GM23338 (cell line): ENCODE measurements around the gene SH3BP2. TPM values are rescaled to one million over a fixed set of nuclear protein-coding genes. Genes with fewer than 3 reads are reported as not detected.
A peak's percentile ranks its signal among the peaks of the same experiment; 100 is the strongest.

Experiments
- ATAC-seq: fragments of 200-7000 bp; cut with Tn5 transposase; 3 replicates; pipeline ENCODE4 v1.9.1; 2020
- DNase-seq: peaks from one replicate; pipeline ENCODE4 v3.0.0-alpha.2; 2015; ENCODE audit warnings: low spot score
- H2AFZ ChIP-seq: fragments of 200-600 bp; sonication (generic); 2 replicates; pipeline ENCODE4 v1.8.0; 2016; ENCODE audit warnings: antibody characterized with exemption, mild to moderate bottlenecking, moderate library complexity
- H3F3A ChIP-seq: fragments of 200-600 bp; sonication (generic); replicated peaks from 2 replicates; pipeline ENCODE4 v1.8.0; 2017; ENCODE audit warnings: antibody characterized with exemption, mixed run types, low read depth
- H3K27ac ChIP-seq: fragments of 200-600 bp; sonication (generic); 2 replicates; pipeline ENCODE4 v1.6.1; 2016; ENCODE audit warnings: low read depth
- H3K27me3 ChIP-seq: fragments of 200-600 bp; sonication (generic); 2 replicates; pipeline ENCODE4 v1.8.0; 2016; ENCODE audit warnings: mild to moderate bottlenecking, mixed run types, moderate library complexity; ENCODE audit not compliant: insufficient read depth
- H3K36me3 ChIP-seq: fragments of 200-600 bp; sonication (generic); 2 replicates; pipeline ENCODE4 v1.8.0; 2016; ENCODE audit warnings: mild to moderate bottlenecking; ENCODE audit not compliant: insufficient read depth
- H3K4me1 ChIP-seq: fragments of 200-600 bp; sonication (generic); 2 replicates; pipeline ENCODE4 v1.8.0; 2016; ENCODE audit warnings: mild to moderate bottlenecking, moderate library complexity; ENCODE audit not compliant: insufficient read depth
- H3K4me2 ChIP-seq: fragments of 200-600 bp; sonication (generic); 2 replicates; pipeline ENCODE4 v1.7.1; 2017; ENCODE audit warnings: mixed run types
- H3K4me3 ChIP-seq: fragments of 200-600 bp; sonication (generic); 2 replicates; pipeline ENCODE4 v1.6.1; 2016; ENCODE audit warnings: mixed run types
- H3K79me2 ChIP-seq: fragments of 200-600 bp; sonication (generic); replicated peaks from 2 replicates; pipeline ENCODE4 v1.8.0; 2017; ENCODE audit warnings: mild to moderate bottlenecking; ENCODE audit not compliant: insufficient read depth
- H3K9me2 ChIP-seq: fragments of 200-600 bp; sonication (generic); 2 replicates; pipeline ENCODE4 v1.8.0; 2017; ENCODE audit not compliant: insufficient read depth
- H4K20me1 ChIP-seq: fragments of 200-600 bp; sonication (generic); replicated peaks from 2 replicates; pipeline ENCODE4 v1.8.0; 2017; ENCODE audit warnings: mild to moderate bottlenecking; ENCODE audit not compliant: insufficient read depth
- H3K27ac Mint-ChIP-seq: 2 replicates; pipeline ENCODE4 v1.8.0; 2020; ENCODE audit warnings: inconsistent platforms, mild to moderate bottlenecking, moderate library complexity, mixed read lengths
- H3K27me3 Mint-ChIP-seq: 3 replicates; pipeline ENCODE4 v1.8.0; 2022; ENCODE audit warnings: low read depth, mild to moderate bottlenecking, moderate library complexity, mixed read lengths, inconsistent platforms; ENCODE audit not compliant: insufficient read depth, poor library complexity
- H3K36me3 Mint-ChIP-seq: 3 replicates; pipeline ENCODE4 v1.8.0; 2021; ENCODE audit warnings: low read depth, mild to moderate bottlenecking, inconsistent platforms, moderate library complexity, mixed read lengths
- H3K4me1 Mint-ChIP-seq: 3 replicates; pipeline ENCODE4 v1.8.0; 2020; ENCODE audit warnings: mild to moderate bottlenecking, inconsistent platforms, mixed read lengths
- H3K4me3 Mint-ChIP-seq: 3 replicates; pipeline ENCODE4 v1.8.0; 2021; ENCODE audit warnings: moderate library complexity, mild to moderate bottlenecking, inconsistent platforms, mixed read lengths
- H3K9me3 Mint-ChIP-seq: 3 replicates; pipeline ENCODE4 v1.8.0; 2020; ENCODE audit warnings: moderate library complexity, mild to moderate bottlenecking, inconsistent platforms, mixed read lengths
- CTCF ChIP-seq, 2 experiments: fragments of 200-600 bp in 1 of 2; sonication (generic) in 1 of 2; conservative IDR thresholded peaks; 2 replicates each; pipeline versions ENCODE4 v1.5.1 to v1.6.1; 2016 to 2017; ENCODE audit warnings: antibody characterized with exemption in 2 of 2, low read depth in 2 of 2, mild to moderate bottlenecking in 2 of 2, moderate library complexity in 1 of 2
- ETS1 ChIP-seq: IDR thresholded peaks from 2 replicates; pipeline ENCODE4 v1.6.1; 2016; ENCODE audit warnings: antibody characterized with exemption
- NANOG ChIP-seq: IDR thresholded peaks from 2 replicates; pipeline ENCODE4 v1.6.1; 2016; ENCODE audit warnings: antibody characterized with exemption, borderline replicate concordance
- POLR2AphosphoS5 ChIP-seq: IDR thresholded peaks from 2 replicates; pipeline ENCODE4 v1.6.1; 2016; ENCODE audit warnings: antibody characterized with exemption, low read depth
- REST ChIP-seq: IDR thresholded peaks from one replicate; pipeline ENCODE4 v1.6.1; 2018; ENCODE audit warnings: antibody characterized with exemption; ENCODE audit not compliant: unreplicated experiment
- ZNF114 ChIP-seq: fragments of 250-450 bp; sonication (Bioruptor Pico); IDR thresholded peaks from 2 replicates; pipeline ENCODE4 v1.5.0; 2020; ENCODE audit warnings: mild to moderate bottlenecking, moderate library complexity
- ZNF331 ChIP-seq: fragments of 250-450 bp; sonication (Bioruptor Pico); IDR thresholded peaks from 2 replicates; pipeline ENCODE4 v1.5.0; 2020; ENCODE audit warnings: low read depth, mild to moderate bottlenecking, moderate library complexity
- ZNF462 ChIP-seq: fragments of 250-450 bp; sonication (Bioruptor Pico); IDR thresholded peaks from 2 replicates; pipeline ENCODE4 v1.5.0; 2020; ENCODE audit warnings: mild to moderate bottlenecking, moderate library complexity
- polyA plus RNA-seq: library from polyadenylated mRNA; unstranded; fragments of >200 nt; fragmentation: Nextera tagmentation; extraction: Ambion mirVana; gene quantifications from 2 replicates; pipeline ENCODE4 v1.2.1, GENCODE V29; 2016
- total RNA-seq: library from RNA; depleted of rRNA; stranded (reverse); fragments of >200 nt; shearing (Covaris generic); gene quantifications from 2 replicates; pipeline ENCODE4 v1.2.3, GENCODE V29; 2014

The SH3BP2 gene
- total and polyA plus RNA-seq, 2 experiments from 2014 or later: 15.2 to 43.9 TPM

- no peak for TF ChIP-seq ZNF114 (CRISPR knock-in tag)
- no peak for TF ChIP-seq CTCF (conservative IDR thresholded peaks at IDR 0.05; ENCODE audit: low read depth in 2 of 2)
- no peaks in the 10 kb centered on the region for H3K27me3 Mint-ChIP-seq
- peak overlapping the region; percentile 30 for H3K27ac Mint-ChIP-seq
- no peak overlapping the region for H3K4me3 Mint-ChIP-seq
- H3K79me2 ChIP-seq: peaks cover 10% of the 10 kb centered on the region
- DNase-seq: peak; percentile 52
- H3K4me2 ChIP-seq: peak overlapping the region; percentile 9; the same call in 1 of the 2 replicates
- no peak; the same call in 2 of the 3 replicates for ATAC-seq
- peak overlapping the region; percentile 58 for H3K27ac ChIP-seq
- H3K4me1 Mint-ChIP-seq: peaks cover 10% of the 10 kb centered on the region
- no peaks in the 10 kb centered on the region for H4K20me1 ChIP-seq
- H3K36me3 ChIP-seq: peaks cover 8% of the 10 kb centered on the region
- no peaks in the 10 kb centered on the region for H3F3A ChIP-seq
- no peaks in the 10 kb centered on the region for H3K9me2 ChIP-seq
- H2AFZ ChIP-seq: no peak overlapping the region
- H3K36me3 Mint-ChIP-seq: peaks cover 39% of the 10 kb centered on the region
- H3K4me1 ChIP-seq: 0 out of 2 replicates have a peak, but pooled peaks cover 7% of the 10 kb centered on the region
- no peaks in the 10 kb centered on the region for H3K27me3 ChIP-seq
- no peaks in the 10 kb centered on the region for H3K9me3 Mint-ChIP-seq
- H3K4me3 ChIP-seq: no peak overlapping the region
These were observed 89.5 kb downstream of the SH3BP2 start for GRCh38 chr4:2882341-2882740.

GRCh38 chr4:2886161-2886560 lies 93.3 kb downstream of the SH3BP2 start:
- Mint-ChIP-seq H3K27ac (no peak overlapping the region), H3K27me3 (no peaks in the 10 kb centered on the region), H3K4me1 (peaks cover 10% of the 10 kb centered on the region), H3K9me3 (no peaks in the 10 kb centered on the region), H3K4me3 (no peak overlapping the region), H3K36me3 (peaks cover 22% of the 10 kb centered on the region)
- H3K4me3 ChIP-seq: no peak overlapping the region
- H3K27ac ChIP-seq: no peak overlapping the region
- 0 out of 2 replicates have a peak, but pooled peaks cover 7% of the 10 kb centered on the region for H3K4me1 ChIP-seq
- no peaks in the 10 kb centered on the region for H3K27me3 ChIP-seq
- DNase-seq: no peak
- H4K20me1 ChIP-seq: no peaks in the 10 kb centered on the region; the same call in none of the 2 replicates
- no peak overlapping the region for H3K4me2 ChIP-seq
- peaks cover 8% of the 10 kb centered on the region for H3K36me3 ChIP-seq
- ATAC-seq: no peak
- no peaks in the 10 kb centered on the region for H3K9me2 ChIP-seq
- H2AFZ ChIP-seq: no peak overlapping the region
- H3K79me2 ChIP-seq: no peaks in the 10 kb centered on the region
- H3F3A ChIP-seq: no peaks in the 10 kb centered on the region
- TF ChIP-seq ETS1 (no peak), ZNF331 (CRISPR knock-in tag) (no peak), POLR2AphosphoS5 (no peak), NANOG (no peak), ZNF462 (CRISPR knock-in tag) (no peak), REST (no peak)
